Stimulated activated CD4-positive, alpha-beta T cell treated with anti-CD3 and anti-CD28 coated beads, Interleukin-1b, Interleukin-23, amount 100 ng/mL, for 24 hours (primary cell): ENCODE results near the gene SEC16B.

Experiments
- DNase-seq, 4 experiments: peaks; one replicate each; pipeline ENCODE4 v3.0.0-alpha.2; 2020; ENCODE audit warnings: low read depth in 4 of 4, low spot score in 1 of 4

Gene SEC16B

DNA sequence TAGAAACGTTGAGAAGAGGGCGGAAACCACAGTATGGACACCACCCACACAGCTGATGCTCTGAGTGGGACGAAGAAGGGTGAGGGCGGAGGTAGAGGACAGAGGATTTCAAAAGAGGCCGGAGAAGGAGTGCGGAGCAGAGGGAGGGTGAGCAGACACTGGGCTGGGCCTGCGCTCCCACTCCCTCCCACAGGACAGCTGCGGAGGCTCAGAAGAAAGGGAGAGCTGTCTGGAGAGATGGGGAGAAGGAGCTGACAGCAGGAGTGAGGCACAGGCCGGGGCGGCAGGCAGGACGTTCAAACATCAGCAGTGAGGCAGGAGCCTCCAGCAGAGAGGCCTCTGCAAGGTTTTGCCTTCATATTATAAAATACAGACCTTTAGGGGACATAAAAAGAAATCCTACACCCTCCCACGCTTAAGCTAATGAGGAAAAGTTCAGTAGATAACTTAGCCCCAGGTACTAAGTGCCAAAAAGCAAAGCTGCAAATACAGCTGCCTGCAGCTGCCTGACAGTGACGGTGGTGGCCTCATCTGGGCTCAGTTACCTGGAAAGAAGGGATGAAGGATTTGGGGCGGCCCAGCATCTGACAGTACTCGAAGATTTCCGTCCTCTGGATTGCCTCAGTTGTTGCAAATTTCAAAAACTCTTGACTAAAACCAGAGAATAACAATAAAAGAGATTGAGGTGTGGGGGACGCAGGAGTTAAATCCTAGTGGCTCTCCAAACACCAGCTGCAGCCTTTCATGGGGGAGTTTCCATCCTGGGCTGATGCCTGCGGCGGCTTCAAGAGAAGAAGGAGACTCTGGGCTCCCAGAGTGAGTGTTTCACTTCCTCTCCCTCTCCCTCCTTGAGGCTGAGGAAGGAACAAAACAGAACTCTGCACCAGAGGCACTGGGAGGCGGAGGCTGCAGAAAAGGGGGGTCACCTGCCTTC, 25.6 kb downstream of the SEC16B start:
- no peak for DNase-seq

DNA sequence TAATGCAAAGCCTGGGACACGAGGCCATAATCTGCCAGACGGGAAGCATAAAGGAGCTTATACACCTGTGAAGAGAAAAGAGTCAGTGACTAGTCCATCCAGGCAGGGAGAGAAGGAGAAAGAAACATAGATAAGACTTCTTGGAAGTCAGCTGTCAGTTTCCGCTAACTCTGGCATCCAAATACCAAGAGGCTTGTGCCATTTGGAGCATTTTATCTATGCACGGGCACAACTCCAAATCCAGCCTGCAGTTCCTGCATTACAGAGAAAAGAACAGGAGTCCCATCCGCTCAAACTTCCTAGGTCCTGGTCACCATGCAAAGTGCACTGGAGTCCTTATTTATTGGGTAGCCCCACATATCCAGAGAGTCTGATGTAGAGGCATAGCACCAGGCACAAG, 27.9 kb downstream of the SEC16B start:
- DNase-seq: no peak

DNA sequence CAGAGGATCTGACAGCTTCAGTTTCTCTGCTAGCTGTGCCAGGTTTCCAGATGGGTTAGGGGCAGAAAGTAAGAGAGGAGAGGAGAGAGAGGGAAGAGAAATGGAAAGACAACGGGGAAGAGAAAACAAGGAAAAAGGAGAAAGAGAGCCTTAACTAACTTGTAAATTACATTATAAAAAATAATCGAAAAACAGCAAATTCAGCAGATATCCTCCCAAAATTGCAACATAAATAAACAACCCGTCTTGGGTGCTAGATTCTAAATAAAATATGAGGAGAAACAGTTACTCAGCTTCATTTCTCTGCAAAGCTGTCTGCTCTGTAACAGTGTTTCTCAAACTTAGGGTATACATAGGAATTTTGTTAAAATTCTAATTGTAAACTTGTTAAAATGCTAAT, 29.2 kb downstream of the SEC16B start:
- no peak for DNase-seq

DNA sequence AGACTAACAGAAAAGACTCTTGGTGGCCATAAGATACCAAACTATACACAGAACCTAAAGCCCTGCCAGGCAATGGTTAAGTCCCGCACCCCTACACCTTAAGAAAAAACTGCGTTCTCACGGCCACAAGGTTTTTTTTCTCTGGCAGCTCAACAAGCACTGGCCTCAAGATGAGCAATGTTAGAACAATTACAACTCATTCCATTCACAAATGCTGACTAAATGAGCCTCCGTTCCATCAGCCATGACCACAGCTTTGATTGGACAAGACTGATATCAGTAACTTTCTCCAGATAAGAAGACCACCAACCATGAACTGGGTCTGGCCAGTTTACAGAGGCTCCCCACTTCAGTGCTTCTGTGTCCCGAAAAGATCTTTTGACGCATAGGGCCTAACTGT, 31.9 kb downstream of the SEC16B start:
- DNase-seq: no peak

DNA sequence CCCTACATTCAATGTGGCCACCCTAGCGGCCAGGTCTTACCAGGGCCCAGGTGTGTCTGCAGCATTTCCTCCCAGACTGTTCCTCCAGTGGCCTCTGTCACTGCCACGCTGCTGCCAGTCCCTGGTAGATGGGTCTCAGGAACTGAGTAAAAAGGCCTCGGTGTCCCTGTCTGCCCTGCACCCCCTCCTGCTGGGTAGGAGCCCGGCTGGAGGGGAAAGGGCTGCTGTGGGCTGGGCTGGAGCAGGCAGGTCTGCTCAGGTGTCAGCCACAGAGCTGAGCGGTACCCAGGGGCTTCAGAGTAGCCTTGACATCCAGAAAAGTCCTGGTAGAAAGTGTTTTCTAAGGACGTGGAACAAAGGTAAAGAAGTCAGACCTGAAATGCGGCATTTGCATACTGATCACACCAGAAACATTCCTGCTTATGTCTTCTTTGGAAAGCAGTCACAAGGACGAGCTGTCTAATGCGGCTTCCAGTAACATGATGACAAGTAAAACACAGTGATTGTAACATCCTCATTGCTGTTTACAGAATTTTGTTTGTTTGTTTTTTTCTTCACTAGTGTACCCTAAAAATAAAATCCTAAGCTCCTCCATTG, 32.6 kb downstream of the SEC16B start:
- no peak for DNase-seq

DNA sequence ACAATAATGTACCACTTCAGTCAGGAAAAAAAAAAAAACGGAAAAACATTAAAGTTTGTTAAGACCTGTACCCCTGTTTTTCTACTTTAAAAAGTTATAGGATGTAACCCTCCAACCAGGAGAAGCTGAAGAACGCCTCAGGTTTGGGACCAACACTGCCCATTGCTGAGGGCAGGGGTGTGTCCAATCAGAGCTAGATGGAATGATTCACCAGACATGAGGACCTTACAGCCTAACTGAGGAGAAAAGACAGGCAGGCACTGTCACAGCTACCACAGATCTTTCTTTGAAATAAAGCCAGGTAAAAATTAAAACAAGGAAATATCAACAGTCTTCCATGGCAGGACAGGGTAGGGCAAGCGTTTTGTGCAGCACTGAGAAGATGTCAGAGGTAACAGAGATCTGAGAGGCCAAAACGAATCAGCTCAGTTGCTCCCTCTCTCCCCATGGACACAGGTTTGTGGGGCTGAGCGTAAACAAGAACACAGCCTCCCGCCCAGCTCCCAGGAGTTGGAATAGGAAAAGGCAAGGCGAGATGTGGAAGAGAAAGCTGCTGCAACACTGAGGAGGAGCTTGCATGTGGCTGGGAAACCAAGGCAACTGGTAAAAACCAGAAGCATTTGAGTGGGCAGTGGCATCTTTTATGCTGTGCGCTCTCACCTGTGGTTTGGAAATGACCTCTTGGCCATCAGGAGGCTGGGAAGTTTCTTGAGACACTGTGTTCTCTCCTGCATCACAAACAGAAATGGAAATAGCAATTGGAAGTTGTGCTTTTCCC, 34.0 kb downstream of the SEC16B start:
- DNase-seq: no peak

DNA sequence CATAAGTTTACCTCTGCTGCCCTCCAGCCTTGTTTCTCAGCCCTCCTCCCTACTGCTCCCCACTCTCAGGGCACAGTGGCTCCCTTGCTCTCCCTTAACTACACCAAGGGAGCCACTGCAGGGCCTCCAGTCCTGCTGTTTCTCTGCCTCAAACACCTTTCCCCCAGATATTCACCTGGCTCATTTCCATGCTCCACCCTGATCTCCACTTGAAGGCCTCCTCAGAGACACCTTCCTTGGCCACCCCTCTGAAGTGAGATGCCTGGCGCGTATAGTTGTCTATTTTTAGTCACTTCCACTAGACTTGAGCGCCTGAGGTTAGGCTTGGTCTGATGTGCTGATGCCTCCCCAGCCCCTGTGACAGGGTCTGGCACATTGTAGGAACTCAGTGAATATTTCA, 34.9 kb downstream of the SEC16B start:
- no peak for DNase-seq

DNA sequence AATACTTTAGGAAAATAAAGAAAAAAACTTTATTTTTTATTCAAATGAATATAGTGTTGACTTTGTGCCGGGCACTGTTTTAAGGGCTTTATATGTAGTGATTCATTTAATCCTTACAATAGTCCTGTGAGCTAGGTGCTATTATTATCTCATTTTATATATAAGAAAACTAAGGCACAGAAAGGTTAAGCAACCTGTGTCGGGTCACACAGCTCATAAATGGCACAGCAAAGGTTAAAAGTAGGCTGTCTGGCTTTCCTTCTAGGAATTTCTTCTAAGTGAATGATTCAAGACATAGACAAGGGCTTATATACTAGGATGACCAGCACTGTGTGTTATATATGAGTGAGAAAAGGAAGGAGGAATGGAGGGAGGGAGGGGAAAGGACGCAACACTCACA, 35.4 kb downstream of the SEC16B start:
- DNase-seq: no peak

DNA sequence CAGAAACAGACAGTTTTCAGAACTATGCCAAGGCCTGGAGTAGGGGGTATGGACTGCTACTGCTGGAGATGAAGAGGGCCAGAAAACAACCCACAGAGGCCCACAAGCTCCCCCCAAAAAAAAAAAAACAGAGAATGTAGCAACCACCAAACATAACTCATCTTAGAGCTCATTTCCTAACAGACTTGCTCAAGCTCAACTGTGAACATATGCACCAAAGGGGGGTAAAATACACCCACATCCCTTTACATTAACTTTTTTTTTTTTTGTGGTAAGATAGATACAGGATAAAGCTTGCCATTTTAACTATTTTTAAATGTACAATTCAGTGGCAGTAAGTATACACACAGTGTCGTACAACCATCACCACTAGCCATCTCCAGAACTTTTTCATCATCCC, 36.0 kb downstream of the SEC16B start:
- DNase-seq: no peak

DNA sequence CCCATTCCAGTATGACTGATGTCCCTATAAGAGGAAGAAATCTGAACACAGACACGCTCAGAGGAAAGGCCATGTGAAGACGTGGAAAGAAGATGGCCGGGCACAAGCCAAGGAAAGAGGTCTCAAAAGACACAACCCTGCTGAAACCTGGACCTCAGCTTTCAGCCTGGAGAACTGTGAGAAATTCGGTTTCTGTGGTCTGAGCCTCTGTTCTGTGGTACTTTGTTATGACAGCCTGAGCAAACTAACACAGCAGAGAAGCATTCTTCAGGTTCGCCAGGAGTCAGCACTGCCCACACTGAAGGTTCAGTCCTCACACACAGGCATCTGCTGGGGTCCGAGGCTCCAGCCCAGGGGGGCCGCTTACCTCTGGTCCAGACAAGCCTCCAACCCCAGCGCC, 37.7 kb downstream of the SEC16B start:
- no peak for DNase-seq

DNA sequence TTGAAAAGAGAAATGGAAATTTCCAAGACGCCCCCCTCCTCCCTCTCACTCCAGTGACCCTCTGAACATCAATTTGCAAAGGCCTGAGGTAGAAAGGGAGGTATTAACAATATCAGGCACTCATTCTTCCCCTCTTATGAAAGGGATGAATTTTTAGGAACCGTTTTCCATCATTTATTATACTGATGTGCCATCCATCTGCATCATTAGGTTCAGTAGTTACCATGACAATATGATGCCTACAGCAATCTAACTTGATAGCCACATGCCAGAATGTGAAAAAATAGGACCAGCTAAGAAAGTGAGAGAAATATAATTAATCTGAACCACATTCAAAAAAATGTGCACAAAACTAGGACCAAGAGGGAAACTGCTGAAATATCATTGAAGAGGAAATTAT, 40.9 kb downstream of the SEC16B start:
- DNase-seq: no peak

DNA sequence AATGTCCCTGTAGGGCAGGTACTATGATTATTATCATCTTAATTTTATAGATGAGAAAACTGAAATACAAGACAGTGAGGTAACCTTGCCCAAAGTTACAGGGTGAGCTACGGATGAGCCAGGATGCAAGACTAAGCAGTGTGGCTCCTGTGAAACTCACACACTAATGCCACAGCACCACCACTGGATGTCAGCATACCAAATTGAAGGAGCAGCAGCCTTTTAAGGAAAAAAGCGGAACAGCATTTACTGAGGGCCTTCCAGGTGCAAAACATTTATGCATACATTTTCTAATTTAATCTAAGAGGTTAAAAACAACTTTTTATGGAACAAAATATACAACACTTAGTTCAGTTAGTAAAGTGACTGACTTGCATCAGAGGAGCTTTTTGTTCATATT, 41.7 kb downstream of the SEC16B start:
- no peak for DNase-seq

DNA sequence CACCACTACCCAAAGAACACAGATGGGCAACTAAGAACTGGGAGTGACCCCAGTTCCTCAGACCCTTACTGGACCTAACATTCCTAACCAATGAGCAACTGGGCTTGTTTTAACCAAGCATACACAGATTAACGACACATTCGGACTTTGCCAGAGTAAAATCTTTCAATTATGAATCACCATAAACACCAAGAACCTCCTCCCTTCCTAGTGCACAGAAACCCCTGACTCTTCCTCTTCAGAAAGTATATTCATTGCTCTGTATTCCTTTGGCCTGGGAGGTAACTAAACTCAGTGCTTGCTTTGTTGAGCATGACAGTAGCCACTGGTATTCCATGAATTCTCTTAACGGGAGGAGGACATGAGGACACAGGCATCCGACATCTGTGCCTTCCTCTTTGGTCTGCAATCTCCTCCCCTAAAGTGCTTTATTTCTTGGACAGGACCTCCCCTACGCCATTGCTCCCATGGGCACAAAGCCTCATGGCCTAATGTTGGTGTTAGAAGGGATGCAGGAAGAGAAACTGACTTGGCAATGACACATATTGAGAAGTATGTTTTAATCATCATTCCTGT, 42.7 kb downstream of the SEC16B start:
- DNase-seq: no peak

DNA sequence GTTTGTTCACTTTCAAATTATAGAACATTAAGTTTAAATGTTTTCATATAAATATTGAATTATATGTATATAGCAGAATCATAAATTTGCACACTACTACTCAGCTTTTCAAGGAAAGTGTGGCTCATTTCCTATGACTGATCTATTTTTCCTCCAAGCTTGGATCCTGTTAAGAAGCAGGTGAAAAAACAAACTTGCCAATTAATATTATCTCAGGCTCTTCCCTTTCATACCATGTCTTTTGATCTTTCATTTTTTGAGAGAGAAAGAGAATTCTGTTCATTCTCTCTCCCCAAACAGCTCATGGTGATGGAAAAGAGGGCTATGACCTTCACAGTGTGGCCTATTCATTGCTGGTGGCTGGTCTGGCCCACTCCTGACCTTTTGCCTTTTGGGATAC, 43.7 kb downstream of the SEC16B start:
- no peak for DNase-seq

DNA sequence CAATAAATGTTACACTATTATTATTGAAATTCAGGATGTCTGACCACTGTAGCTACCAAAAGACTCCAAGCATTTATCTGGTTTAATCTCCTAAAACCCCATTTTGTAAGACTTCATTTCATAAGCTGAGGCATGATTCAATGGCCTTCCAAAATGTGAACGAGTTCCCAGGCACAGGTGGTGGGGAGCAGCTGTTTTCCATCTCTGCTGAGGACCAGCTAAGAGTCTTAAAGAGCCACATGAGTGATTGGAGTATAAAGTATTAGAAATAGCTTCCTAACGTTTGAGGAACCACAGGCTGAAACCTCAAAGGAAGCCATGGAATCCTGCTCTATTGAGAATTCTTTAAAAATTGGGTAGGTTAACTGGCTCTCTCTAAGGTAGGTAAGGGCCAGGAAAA, 44.9 kb downstream of the SEC16B start:
- DNase-seq: no peak

DNA sequence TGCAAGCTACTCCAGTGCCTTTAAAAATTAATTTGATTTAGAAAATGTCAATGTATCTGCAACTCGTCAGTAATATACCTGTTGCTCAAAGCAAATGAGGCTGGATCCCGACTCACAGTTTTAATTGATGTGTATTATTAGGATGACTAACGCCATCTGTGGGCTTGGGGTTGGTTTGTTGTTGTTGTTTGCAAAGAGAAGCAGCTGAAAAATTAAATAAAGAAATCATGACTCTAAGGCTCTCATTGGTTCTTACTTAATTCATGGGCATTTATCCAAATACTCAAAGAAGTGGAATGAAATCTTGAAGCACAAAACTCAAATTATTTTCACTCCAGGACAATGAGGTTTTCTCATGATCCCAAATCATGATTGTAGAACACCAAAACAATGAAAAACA, 46.4 kb downstream of the SEC16B start:
- DNase-seq: no peak

DNA sequence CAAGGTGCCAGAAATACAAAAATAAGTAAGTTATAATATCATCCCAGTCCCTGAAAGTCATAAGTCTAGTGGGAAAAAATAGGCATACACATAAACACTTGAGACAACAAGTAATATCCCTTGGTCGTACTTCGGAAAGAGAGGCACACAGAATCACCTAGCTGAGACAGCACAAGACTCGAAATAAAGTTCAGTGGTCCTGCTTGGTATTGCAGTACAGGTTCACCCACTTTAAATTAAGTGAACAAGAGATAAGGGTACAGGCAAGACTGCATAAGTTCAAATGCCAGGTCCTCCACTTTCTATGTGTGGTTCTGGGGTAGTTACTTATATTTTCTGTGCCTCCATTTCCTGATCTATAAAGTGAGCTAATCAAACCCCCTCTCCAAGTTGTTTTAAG, 47.6 kb downstream of the SEC16B start:
- no peak for DNase-seq

DNA sequence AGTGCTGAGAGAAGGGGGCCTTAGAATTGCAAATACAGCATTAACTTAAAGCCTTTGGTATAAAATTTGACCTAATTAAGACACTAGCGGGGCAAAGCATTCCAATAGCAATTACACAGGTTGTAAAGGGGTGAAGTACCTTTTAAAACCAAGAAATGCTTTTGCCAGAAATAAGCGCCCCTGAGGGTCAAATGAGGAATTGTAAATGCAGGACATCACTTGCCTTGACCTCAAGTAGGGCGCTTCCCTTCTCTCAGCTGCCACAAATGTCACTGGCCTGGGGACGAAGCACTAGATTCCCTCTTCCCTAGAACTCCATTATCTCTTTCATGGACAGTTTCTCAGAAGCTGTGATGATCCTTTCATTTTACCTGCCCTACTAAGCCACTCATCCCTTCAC, 48.3 kb downstream of the SEC16B start:
- no peak for DNase-seq

DNA sequence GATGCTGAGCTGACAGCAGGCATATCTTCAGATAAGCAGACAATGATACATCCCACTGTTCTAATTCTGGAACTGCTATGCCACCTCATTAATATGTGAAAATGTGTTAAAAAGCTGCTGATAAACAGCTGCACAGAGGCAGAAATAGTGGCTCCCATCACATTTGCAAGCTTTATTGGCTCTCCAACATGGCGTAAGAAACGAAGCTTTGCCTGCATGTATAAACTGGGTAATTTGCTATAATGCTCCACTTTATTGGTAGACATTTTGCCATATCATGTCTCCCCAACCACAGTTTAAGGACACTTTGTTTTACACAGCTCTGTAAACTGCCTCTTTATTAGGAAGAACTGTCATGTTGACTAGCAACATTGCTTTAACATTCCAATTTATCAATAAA, 49.8 kb downstream of the SEC16B start:
- DNase-seq: no peak

DNA sequence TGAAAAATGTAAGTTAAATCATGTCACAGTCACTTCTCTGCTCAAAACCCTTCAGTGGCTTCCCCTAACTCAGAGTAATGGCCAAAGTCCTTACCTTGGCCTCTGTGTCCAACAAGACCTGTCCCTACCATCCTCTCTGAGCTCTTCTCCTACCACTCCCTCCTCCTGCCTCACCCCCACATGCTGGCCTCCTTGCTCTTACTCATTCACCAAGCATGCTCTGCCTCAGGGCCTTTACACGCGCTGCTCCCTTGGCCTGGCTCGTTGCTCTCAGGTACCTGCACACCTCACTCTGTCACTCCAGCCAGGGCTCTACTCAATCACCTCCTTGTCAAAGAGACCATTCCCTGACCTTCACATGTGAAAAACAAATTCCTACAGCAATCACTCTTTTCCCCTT, 54.2 kb downstream of the SEC16B start:
- DNase-seq: no peak

DNA sequence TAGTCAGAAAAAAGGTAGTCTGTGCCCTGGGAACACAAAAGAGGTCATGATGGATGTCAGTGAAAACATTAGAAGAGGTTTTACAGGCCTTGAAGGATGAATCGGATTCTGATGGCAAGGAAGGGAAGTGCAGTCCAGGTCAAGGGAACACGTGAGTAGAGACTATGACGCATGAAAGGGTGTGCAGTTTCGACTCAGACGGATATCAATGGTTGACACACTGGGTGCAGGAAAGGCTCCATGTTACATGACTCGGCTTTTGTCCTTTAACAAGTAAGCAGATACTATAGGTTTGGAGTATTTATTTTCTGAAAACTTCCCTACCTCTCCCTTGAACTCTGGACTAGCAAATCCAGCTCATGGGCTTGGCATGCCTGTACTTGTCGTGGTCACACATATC, 55.3 kb downstream of the SEC16B start:
- no peak for DNase-seq
